HPDE6-E6E7 (cell line): Measurements from ENCODE around the gene TSNAX.

Experiments used
- DNase-seq: peaks from one replicate; pipeline ENCODE4 v3.0.0; 2011; ENCODE audit warnings: missing footprints; ENCODE audit errors: extremely low spot score

Gene TSNAX

DNA sequence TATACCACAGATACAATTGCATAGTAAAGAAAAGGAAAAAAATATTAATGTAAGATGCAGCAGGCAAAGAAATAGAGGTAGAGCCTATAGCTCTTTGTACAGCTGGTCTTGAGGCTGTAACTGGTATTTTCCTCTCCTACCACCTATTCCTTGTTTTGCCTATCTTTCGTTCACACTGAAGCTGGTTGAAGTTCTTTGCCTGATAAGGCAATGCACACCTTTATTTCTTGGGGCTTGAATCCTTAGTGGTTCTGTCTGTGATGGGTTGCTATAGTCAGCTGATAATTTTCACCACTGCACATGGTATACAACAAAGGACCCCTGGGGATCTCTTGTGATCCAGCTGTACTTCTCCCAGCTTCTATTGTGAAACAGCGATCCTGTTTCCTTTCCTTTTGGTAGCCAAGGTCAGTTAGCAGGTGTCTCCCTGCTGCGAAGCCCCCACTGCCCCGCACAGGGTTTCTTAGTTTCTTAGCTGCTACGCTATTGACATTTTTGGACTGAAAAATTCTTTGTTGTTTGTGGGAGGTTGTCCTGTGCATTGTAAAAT lies 9.9 kb upstream of the TSNAX start:
- no peak for DNase-seq

GRCh38 chr1:231519166-231519565 lies 9.3 kb upstream of the TSNAX start:
- DNase-seq: no peak

DNA sequence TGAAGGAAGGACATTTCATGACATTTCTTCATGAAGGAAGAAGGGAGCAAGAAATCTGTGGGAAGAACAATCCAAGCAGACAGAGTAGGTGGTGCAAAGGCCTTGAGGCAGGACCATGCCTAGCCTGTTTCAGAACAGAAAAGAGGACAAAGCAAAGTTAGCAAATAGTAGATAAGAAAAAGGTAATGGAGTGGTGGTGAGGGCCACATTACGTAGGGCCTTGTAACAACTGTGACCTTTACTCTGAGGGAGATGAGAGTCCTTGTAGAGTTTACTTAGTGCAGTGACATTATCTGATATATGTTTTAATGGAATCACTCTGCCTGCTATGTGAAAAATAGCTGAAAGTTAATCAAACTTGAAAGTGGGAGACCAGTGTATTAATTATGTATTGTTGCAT lies 6.4 kb upstream of the TSNAX start:
- DNase-seq: no peak

- DNase-seq: no peak
Observed at GRCh38 chr1:231522931-231523642, 5.4 kb upstream of the TSNAX start.

DNA sequence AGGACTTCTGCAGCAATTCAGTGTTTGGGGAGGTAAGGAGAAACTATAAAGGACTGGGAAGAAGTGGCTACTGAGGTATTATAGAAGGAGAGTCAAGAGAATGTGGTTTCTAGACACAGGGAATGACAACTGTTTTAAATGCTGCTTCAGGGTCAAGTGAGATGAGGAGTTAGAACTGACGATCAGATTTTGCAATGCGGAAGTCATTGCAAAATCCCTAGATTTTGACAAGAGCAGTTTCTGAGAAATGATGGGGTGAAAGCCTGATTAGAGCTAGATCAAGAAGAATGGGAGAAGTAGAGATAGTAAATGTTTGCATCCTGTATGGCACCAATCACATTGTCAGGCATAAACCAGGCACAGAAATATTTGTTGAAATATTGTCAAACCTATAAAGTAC lies 4.7 kb upstream of the TSNAX start:
- DNase-seq: no peak

DNA sequence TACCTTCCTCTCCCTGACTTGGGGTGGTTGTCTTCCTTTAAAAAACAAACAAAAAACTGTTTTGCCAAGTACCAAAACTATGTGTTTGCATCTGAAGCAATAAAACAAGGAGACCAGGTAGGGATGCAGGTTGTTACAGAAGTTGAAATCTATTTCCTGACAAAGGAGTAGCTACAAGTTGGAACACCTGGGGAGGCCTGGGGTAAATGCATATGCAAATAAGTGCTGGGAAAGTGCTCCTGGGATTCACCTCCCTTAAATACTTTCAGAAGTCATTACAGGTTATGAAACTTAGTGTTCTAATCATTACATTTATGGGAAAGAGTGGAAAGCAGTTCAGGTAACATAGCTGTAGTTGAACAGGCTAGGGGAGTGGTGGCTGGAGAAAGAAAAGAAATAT lies 1.9 kb upstream of the TSNAX start:
- DNase-seq: no peak

GRCh38 chr1:231527586-231528171 lies 790 bp upstream of the TSNAX start:
- DNase-seq: no peak

GRCh38 chr1:231533240-231533639 lies 4.8 kb downstream of the TSNAX start:
- DNase-seq: no peak

DNA sequence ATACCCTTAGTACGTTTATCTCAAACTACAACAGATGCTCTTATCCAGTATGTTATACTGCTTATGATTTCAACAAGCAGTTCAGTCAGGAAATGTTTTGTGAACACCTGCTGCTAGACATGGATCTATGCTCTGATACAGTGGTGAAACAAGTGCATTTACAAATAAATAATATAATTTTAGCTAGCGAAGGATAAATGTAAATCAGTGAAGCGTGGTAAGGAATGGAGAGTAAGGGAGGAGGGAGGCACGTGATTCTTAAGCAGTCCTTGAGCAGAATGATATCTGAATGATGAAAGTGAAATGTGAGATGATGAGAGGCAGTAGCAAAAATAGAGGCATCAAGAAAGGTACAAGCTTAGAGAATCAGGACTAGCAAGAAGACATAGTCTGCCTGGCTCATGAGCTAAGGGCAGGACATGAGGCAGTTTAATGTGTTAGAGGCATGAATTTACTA lies 6.3 kb downstream of the TSNAX start:
- DNase-seq: no peak

DNA sequence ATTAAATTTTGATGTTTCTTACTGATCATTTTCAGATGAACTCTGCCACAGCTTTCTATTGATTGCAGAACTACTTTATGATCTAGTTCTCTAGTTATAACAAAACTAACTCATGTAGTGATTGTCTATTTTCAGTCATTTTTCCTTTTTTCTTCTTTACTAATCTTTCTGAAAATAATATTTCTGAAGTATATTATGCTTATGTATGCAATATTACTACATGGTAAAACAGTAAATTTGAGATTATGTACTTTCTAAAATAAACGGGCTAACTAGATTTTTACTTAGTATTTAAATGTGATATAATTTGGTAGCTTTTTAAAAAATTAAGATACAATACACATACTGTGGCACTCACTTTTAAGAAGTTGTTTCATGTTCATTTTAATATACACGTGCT lies 7.6 kb downstream of the TSNAX start:
- no peak for DNase-seq

GRCh38 chr1:231540847-231541246 lies 12.4 kb downstream of the TSNAX start:
- no peak for DNase-seq

DNA sequence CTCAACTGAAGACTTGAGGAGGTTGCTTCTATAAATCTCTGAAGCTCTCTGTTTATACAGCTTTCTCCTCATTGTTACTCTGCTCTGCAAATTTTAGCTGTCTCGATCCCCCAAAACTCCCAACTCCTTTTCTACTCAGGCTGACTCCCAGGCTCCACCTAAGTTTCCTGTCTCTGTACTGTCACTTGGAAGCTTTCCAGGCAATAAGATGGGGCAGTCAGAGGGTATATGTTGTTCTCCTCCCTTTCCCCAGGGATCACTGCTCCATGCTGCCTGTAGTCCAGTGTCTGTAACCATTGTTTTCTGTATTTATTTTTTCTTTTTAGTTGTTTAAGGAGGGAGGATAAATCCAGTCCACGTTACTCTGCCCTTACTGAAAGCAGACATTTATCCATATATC lies 13.4 kb downstream of the TSNAX start:
- DNase-seq: no peak

GRCh38 chr1:231544943-231545592 lies 16.6 kb downstream of the TSNAX start:
- no peak for DNase-seq

GRCh38 chr1:231546693-231547092 lies 18.2 kb downstream of the TSNAX start:
- no peak for DNase-seq

GRCh38 chr1:231549733-231550447 lies 21.4 kb downstream of the TSNAX start:
- no peak for DNase-seq

- DNase-seq: peak; percentile 10
Observed at GRCh38 chr1:231550448-231550781, 21.9 kb downstream of the TSNAX start.

DNA sequence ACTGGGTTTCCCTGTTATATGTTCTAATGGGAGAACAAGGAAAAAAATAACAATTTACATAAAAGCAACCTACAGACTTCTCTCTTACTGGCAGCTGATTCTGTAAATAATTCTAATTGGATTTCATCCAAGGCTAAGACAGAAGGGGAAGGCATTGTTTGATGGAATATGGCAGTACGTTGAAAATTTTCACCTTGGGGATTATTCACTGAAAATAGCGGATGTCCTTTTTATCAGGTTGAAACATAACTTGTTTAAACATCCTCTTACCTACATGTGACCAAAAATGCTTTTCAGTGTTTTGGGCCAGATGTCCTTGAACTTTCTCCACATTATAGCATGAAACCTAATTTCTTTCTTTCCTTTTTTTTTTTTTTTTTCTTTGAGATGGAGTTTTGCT lies 24.9 kb downstream of the TSNAX start:
- DNase-seq: no peak

- no peak for DNase-seq
Observed at GRCh38 chr1:231554969-231555368, 26.5 kb downstream of the TSNAX start.

DNA sequence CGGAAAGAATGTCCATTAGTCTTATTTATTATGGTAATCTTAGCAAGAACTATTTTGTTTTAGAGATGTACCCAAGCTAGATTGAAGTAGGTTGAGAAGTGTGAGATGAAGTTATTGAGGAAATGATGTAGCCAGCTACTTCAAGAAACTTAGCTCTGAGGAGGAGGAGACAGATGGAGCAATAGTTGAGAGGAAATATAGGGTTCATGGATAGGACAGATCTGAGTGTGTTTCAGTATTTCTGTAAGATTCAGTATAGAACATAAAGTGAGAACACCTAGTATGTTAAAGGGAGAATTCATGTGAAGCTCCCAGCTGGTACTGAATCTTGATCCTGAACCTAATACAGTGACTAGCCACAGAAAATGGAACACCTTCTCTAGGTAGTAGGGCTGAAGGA lies 28.9 kb downstream of the TSNAX start:
- DNase-seq: no peak

GRCh38 chr1:231557898-231558707 lies 29.6 kb downstream of the TSNAX start:
- no peak for DNase-seq

DNA sequence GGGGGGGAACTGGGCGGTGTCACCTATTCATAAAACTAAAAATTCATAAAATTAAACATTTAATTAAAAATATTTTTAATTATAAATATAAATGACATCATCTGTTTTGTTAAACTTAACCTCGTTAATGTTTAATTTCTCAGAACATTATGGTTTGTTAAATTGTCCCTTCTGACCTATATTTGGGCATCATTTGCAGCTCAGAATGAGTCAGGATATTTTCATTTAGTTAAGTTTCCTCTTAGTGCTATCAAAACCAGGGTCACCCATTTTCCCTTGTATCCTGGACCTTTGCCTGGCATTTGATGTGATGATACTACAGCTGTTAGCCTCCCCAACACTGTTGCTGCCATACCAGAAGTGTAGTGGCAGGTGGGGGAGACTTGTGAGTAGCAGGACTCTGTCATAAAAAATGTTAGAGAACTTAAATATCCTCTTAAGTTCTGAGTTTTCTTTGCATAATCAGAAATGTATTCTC lies 30.3 kb downstream of the TSNAX start:
- DNase-seq: no peak
